MM.1S (cell line): ENCODE measurements around the gene BAIAP3.
"Not testable (repeated sequence)": the region's sequence is repeated elsewhere in the genome, so short reads cannot be mapped to it uniquely, and the experiment has no call there.

Experiments used
- CTCF ChIP-seq: fragments of 300-600 bp; sonication (generic); IDR thresholded peaks from 2 replicates; pipeline ENCODE4 v1.5.1; 2016; ENCODE audit warnings: antibody characterized with exemption, low read length, mixed read lengths
- EZH2phosphoT487 ChIP-seq: fragments of 300-600 bp; sonication (generic); IDR thresholded peaks from 2 replicates; pipeline ENCODE4 v1.6.1; 2018; ENCODE audit warnings: antibody characterized with exemption, low read length

- not testable (repeated sequence) for TF ChIP-seq CTCF, EZH2phosphoT487
Observed at GRCh38 chr16:1328961-1329360, 4.5 kb upstream of the BAIAP3 start.
